GOT3 (cell line): ENCODE data around the gene CLN6.

Experiments
- DNase-seq: peaks from one replicate; lab custom pipeline; 2025; ENCODE audit warnings: mixed read lengths; lab: John Stamatoyannopoulos, UW

The CLN6 gene

GRCh38 chr15:68229386-68230156 is at the start of gene CLN6:
CLN6 (minus strand) TSS chr15:68229728; CDS start chr15:68229584, 144 bp downstream.
- DNase-seq = peak; percentile 53

GRCh38 chr15:68278595-68279405 is 49.3 kb upstream of the CLN6 start:
- DNase-seq = no peak

GRCh38 chr15:68278345-68278594 is 48.7 kb upstream of the CLN6 start:
- no peak for DNase-seq

GRCh38 chr15:68277603-68278344 is 48.2 kb upstream of the CLN6 start, which contains the start of gene FEM1B:
FEM1B (plus strand) TSS chr15:68277745; CDS start chr15:68278418, 673 bp downstream.
- peak; percentile 70 for DNase-seq

GRCh38 chr15:68277131-68277602 is 47.6 kb upstream of the CLN6 start:
- no peak for DNase-seq

- DNase-seq = no peak
Measured at GRCh38 chr15:68276668-68277067, 47.1 kb upstream of the CLN6 start.

- DNase-seq = no peak
Measured at GRCh38 chr15:68275165-68275746, 45.7 kb upstream of the CLN6 start.

- no peak for DNase-seq
Measured at GRCh38 chr15:68274201-68274848, 44.8 kb upstream of the CLN6 start.

- DNase-seq = no peak
Measured at GRCh38 chr15:68272721-68273271, 43.3 kb upstream of the CLN6 start.

- DNase-seq = no peak
Measured at GRCh38 chr15:68271854-68272471, 42.4 kb upstream of the CLN6 start.

- DNase-seq = no peak
Measured at GRCh38 chr15:68268405-68268804, 38.9 kb upstream of the CLN6 start.

GRCh38 chr15:68265674-68266073 is 36.1 kb upstream of the CLN6 start:
- no peak for DNase-seq

- no peak for DNase-seq
Measured at GRCh38 chr15:68265081-68265480, 35.6 kb upstream of the CLN6 start.

GRCh38 chr15:68264282-68264681 is 34.8 kb upstream of the CLN6 start:
- DNase-seq = no peak

GRCh38 chr15:68262514-68263356 is 33.2 kb upstream of the CLN6 start:
- no peak for DNase-seq

- no peak for DNase-seq
Measured at GRCh38 chr15:68261980-68262379, 32.5 kb upstream of the CLN6 start.

GRCh38 chr15:68261241-68261640 is 31.7 kb upstream of the CLN6 start:
- DNase-seq = no peak

GRCh38 chr15:68259883-68260282 is 30.4 kb upstream of the CLN6 start:
- DNase-seq = no peak

- DNase-seq = no peak
Measured at GRCh38 chr15:68258692-68259091, 29.2 kb upstream of the CLN6 start.
